K562 (cell line): ENCODE results near the gene NCOA6. TPM values are rescaled to one million over a fixed set of nuclear protein-coding genes. Genes with fewer than 3 reads are reported as not detected.

ENCODE experiments used
- ARID2 ChIP-seq: fragments of 450-650 bp; IDR thresholded peaks from 2 replicates; pipeline ENCODE4 v1.6.1; 2017; ENCODE audit warnings: antibody characterized with exemption, mild to moderate bottlenecking
- ARNT ChIP-seq, 2 experiments: fragments of 450-650 bp; IDR thresholded peaks; 2 replicates each; pipeline ENCODE4 v1.6.1; 2016; ENCODE audit warnings: mild to moderate bottlenecking in 1 of 2
- CBX3 ChIP-seq, 2 experiments: IDR thresholded peaks; 1 replicate in 1 of 2; 2 replicates in 1 of 2; pipeline ENCODE4 v1.6.1; 2012; ENCODE audit warnings: inconsistent platforms in 2 of 2, low read length in 2 of 2, borderline replicate concordance in 1 of 2, control low read depth in 1 of 2
- FOXK2 ChIP-seq, 2 experiments: fragments of 450-650 bp; IDR thresholded peaks in 1 of 2; conservative IDR thresholded peaks in 1 of 2; 2 replicates each; pipeline ENCODE4 v1.6.1; 2016; ENCODE audit warnings: low read depth in 2 of 2, mild to moderate bottlenecking in 1 of 2
- MAFK ChIP-seq: IDR thresholded peaks from 2 replicates; pipeline ENCODE4 v1.6.1; 2011; ENCODE audit warnings: low read length, improper control_type of control experiment
- MTA3 ChIP-seq: fragments of 450-650 bp; formaldehyde crosslinking; IDR thresholded peaks from 2 replicates; pipeline ENCODE4 v1.6.1; 2017; ENCODE audit warnings: mild to moderate bottlenecking, borderline replicate concordance
- SMC3 ChIP-seq: conservative IDR thresholded peaks from 2 replicates; pipeline ENCODE4 v1.6.1; 2011; ENCODE audit warnings: low read depth, low read length, improper control_type of control experiment; ENCODE audit not compliant: insufficient read depth
- TEAD2 ChIP-seq: fragments of 450-650 bp; IDR thresholded peaks from 2 replicates; pipeline ENCODE4 v1.6.1; 2016; ENCODE audit warnings: missing genetic modification characterization, control low read depth, missing compliant biosample characterization
- THRAP3 ChIP-seq: fragments of 450-650 bp; IDR thresholded peaks from 2 replicates; pipeline ENCODE4 v1.6.1; 2016; ENCODE audit warnings: mild to moderate bottlenecking, inconsistent platforms, borderline replicate concordance
- TRIM24 ChIP-seq, 2 experiments: fragments of 450-650 bp; IDR thresholded peaks; 2 replicates each; pipeline ENCODE4 v1.6.1; 2016
- ZNF23 ChIP-seq: fragments of 250-450 bp; sonication (Bioruptor Pico); IDR thresholded peaks from 2 replicates; pipeline ENCODE4 v1.4.0; 2020; ENCODE audit warnings: mild to moderate bottlenecking
- polyA plus RNA-seq, 8 experiments: library from polyadenylated mRNA; depleted of rRNA in 4 of 8; stranded (reverse) in 5 of 8; unstranded in 3 of 8; fragments of >200 nt; fragmentation: Nextera tagmentation in 2 of 8; fragmentation: Illumina TruSeq in 1 of 8; extraction: Ambion mirVana in 2 of 8; extraction: Trizol in 1 of 8; gene quantifications; 2 replicates each; pipeline versions ENCODE4 v1.2.1 to v1.2.3, GENCODE V29; 2011 to 2014; ENCODE audit warnings: inconsistent platforms in 1 of 8, missing spikeins in 1 of 8
- total RNA-seq, 7 experiments: library from RNA; depleted of rRNA in 6 of 7; stranded (reverse); fragments of >200 nt in 6 of 7; fragmentation: Illumina TruSeq in 2 of 7; extraction: Trizol in 2 of 7; gene quantifications; 2 replicates each; pipeline versions ENCODE4 v1.2.1 to v1.2.3, GENCODE V29; 2011 to 2021; ENCODE audit warnings: low replicate concordance in 1 of 7
- TF ChIP-seq, protein P1 (sequence below): sonication (generic); formaldehyde crosslinking; IDR thresholded peaks from 2 replicates; pipeline ENCODE4 v1.8.1; 2023; ENCODE audit warnings: missing genetic modification reagents, mild to moderate bottlenecking, borderline replicate concordance
- TF ChIP-seq, protein P2 (sequence below): fragments of 450-650 bp; formaldehyde crosslinking; IDR thresholded peaks from 2 replicates; pipeline ENCODE4 v1.4.0; 2022; ENCODE audit warnings: missing genetic modification characterization
- TF ChIP-seq, protein P3 (sequence below): fragments of 450-650 bp; IDR thresholded peaks from 2 replicates; pipeline ENCODE4 v1.6.1; 2017; ENCODE audit warnings: antibody characterized with exemption, mild to moderate bottlenecking
- TF ChIP-seq, protein P4 (sequence below), 3 experiments: IDR thresholded peaks in 2 of 3; conservative IDR thresholded peaks in 1 of 3; 2 replicates each; pipeline ENCODE4 v1.5.1; 2011 to 2012; ENCODE audit warnings: low read length in 3 of 3, mild to moderate bottlenecking in 3 of 3, control low read depth in 2 of 3, improper control_type of control experiment in 1 of 3, inconsistent platforms in 1 of 3, low read depth in 1 of 3, mixed read lengths in 1 of 3, moderate library complexity in 1 of 3; ENCODE audit not compliant: insufficient read depth in 2 of 3

The NCOA6 gene
- total and polyA plus RNA-seq, 9 of the 15 experiments (the other 6 are each of a cell fraction or from before 2014, with no cell fraction given): 6.1 to 25.0 (median 9.5) TPM

DNA sequence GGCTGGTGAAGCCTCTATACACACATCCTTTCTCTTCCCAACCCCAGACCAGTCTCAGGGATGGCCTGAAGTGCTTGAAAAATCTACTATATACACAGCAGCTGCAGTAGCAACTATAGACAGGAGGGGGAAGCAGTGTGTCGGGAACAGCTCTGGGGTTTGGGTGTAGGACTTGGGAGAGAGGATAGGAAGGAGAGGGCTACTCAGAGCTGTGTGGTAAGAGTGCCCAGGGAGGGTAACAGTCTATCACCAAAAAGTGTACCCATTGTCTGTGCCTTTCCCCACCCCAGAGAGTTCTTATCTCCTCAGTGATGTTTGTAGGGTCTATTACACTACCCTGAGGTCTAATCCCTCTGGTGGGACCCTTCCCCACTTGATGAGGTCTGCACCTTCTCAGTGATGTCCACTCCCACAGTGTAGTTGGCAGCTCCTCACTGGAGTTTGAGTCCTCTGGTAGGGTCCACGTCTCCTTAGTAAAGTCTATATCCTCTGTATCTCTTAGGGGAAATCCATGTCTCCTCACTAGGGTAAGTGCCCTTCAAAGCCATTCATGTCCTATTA lies 48.7 kb upstream of the NCOA6 start (continued):
- TF ChIP-seq, protein P1, sequence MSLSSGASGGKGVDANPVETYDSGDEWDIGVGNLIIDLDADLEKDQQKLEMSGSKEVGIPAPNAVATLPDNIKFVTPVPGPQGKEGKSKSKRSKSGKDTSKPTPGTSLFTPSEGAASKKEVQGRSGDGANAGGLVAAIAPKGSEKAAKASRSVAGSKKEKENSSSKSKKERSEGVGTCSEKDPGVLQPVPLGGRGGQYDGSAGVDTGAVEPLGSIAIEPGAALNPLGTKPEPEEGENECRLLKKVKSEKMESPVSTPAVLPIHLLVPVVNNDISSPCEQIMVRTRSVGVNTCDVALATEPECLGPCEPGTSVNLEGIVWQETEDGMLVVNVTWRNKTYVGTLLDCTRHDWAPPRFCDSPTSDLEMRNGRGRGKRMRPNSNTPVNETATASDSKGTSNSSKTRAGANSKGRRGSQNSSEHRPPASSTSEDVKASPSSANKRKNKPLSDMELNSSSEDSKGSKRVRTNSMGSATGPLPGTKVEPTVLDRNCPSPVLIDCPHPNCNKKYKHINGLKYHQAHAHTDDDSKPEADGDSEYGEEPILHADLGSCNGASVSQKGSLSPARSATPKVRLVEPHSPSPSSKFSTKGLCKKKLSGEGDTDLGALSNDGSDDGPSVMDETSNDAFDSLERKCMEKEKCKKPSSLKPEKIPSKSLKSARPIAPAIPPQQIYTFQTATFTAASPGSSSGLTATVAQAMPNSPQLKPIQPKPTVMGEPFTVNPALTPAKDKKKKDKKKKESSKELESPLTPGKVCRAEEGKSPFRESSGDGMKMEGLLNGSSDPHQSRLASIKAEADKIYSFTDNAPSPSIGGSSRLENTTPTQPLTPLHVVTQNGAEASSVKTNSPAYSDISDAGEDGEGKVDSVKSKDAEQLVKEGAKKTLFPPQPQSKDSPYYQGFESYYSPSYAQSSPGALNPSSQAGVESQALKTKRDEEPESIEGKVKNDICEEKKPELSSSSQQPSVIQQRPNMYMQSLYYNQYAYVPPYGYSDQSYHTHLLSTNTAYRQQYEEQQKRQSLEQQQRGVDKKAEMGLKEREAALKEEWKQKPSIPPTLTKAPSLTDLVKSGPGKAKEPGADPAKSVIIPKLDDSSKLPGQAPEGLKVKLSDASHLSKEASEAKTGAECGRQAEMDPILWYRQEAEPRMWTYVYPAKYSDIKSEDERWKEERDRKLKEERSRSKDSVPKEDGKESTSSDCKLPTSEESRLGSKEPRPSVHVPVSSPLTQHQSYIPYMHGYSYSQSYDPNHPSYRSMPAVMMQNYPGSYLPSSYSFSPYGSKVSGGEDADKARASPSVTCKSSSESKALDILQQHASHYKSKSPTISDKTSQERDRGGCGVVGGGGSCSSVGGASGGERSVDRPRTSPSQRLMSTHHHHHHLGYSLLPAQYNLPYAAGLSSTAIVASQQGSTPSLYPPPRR (CRISPR knock-in tag): 0 out of 2 replicates have a peak, but pooled peaks have one; percentile 2
- TF ChIP-seq MAFK (0 out of 2 replicates have a peak, but pooled peaks have one; percentile 3), THRAP3 (no peak), ZNF23 (CRISPR knock-in tag) (no peak), TRIM24 (IDR thresholded peaks at IDR 0.05) (no peak), ARNT (IDR thresholded peaks at IDR 0.05) (peak in 1 of 2 experiments; percentile 25; a peak in 1 of 4 replicates), TEAD2 (0 out of 2 replicates have a peak, but pooled peaks have one; percentile 8), FOXK2 (conservative IDR thresholded peaks at IDR 0.05 in 1 of 2, IDR thresholded peaks at IDR 0.05 in 1 of 2; ENCODE audit: low read depth in 2 of 2) (0 out of 4 replicates have a peak, but pooled peaks of 1 of the 2 experiments have one; percentile 43), ARID2 (peak; percentile 82), CBX3 (IDR thresholded peaks at IDR 0.05; ENCODE audit: borderline replicate concordance in 1 of 2, low read length in 2 of 2) (no peak; a peak in 1 of 3 replicates), MTA3 (0 out of 2 replicates have a peak, but pooled peaks have one; percentile 46), SMC3 (peak; percentile 92)
- TF ChIP-seq, protein P2, sequence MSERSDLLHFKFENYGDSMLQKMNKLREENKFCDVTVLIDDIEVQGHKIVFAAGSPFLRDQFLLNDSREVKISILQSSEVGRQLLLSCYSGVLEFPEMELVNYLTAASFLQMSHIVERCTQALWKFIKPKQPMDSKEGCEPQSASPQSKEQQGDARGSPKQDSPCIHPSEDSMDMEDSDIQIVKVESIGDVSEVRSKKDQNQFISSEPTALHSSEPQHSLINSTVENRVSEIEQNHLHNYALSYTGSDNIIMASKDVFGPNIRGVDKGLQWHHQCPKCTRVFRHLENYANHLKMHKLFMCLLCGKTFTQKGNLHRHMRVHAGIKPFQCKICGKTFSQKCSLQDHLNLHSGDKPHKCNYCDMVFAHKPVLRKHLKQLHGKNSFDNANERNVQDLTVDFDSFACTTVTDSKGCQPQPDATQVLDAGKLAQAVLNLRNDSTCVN (CRISPR knock-in tag): no peak
- TF ChIP-seq, protein P3, sequence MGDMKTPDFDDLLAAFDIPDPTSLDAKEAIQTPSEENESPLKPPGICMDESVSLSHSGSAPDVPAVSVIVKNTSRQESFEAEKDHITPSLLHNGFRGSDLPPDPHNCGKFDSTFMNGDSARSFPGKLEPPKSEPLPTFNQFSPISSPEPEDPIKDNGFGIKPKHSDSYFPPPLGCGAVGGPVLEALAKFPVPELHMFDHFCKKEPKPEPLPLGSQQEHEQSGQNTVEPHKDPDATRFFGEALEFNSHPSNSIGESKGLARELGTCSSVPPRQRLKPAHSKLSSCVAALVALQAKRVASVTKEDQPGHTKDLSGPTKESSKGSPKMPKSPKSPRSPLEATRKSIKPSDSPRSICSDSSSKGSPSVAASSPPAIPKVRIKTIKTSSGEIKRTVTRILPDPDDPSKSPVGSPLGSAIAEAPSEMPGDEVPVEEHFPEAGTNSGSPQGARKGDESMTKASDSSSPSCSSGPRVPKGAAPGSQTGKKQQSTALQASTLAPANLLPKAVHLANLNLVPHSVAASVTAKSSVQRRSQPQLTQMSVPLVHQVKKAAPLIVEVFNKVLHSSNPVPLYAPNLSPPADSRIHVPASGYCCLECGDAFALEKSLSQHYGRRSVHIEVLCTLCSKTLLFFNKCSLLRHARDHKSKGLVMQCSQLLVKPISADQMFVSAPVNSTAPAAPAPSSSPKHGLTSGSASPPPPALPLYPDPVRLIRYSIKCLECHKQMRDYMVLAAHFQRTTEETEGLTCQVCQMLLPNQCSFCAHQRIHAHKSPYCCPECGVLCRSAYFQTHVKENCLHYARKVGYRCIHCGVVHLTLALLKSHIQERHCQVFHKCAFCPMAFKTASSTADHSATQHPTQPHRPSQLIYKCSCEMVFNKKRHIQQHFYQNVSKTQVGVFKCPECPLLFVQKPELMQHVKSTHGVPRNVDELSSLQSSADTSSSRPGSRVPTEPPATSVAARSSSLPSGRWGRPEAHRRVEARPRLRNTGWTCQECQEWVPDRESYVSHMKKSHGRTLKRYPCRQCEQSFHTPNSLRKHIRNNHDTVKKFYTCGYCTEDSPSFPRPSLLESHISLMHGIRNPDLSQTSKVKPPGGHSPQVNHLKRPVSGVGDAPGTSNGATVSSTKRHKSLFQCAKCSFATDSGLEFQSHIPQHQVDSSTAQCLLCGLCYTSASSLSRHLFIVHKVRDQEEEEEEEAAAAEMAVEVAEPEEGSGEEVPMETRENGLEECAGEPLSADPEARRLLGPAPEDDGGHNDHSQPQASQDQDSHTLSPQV: peak; percentile 50; the same call in 1 of the 2 replicates
- TF ChIP-seq, protein P4, sequence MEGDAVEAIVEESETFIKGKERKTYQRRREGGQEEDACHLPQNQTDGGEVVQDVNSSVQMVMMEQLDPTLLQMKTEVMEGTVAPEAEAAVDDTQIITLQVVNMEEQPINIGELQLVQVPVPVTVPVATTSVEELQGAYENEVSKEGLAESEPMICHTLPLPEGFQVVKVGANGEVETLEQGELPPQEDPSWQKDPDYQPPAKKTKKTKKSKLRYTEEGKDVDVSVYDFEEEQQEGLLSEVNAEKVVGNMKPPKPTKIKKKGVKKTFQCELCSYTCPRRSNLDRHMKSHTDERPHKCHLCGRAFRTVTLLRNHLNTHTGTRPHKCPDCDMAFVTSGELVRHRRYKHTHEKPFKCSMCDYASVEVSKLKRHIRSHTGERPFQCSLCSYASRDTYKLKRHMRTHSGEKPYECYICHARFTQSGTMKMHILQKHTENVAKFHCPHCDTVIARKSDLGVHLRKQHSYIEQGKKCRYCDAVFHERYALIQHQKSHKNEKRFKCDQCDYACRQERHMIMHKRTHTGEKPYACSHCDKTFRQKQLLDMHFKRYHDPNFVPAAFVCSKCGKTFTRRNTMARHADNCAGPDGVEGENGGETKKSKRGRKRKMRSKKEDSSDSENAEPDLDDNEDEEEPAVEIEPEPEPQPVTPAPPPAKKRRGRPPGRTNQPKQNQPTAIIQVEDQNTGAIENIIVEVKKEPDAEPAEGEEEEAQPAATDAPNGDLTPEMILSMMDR (IDR thresholded peaks at IDR 0.05 in 2 of 3, conservative IDR thresholded peaks at IDR 0.05 in 1 of 3; ENCODE audit: insufficient read depth in 2 of 3, low read depth in 1 of 3, low read length in 3 of 3): peak; percentile 88 to 95 (median 92)
